ENCODE data around the gene CCDC27. TPM values are rescaled to one million over a fixed set of nuclear protein-coding genes. Genes with fewer than 3 reads are reported as not detected.

The CCDC27 gene
- total RNA-seq, 1 experiment from 2014 or later: not detected

GRCh38 chr1:3773572-3774275 lies 21.5 kb downstream of the CCDC27 start:
- Histone ChIP-seq H3K4me3 (ENCODE audit: low read depth in 2 of 2, low read length in 2 of 2) (peak overlapping the region; percentile 53 to 57), H3K36me3 (ENCODE audit: control insufficient read depth, insufficient read depth, low read length) (no peaks in the 10 kb centered on the region), H3K4me1 (ENCODE audit: control insufficient read depth, insufficient read depth, low read length) (peaks cover 51% of the 10 kb centered on the region), H3K9me3 (ENCODE audit: control insufficient read depth, insufficient read depth, low read depth, low read length) (no peaks in the 10 kb centered on the region), H3K27me3 (ENCODE audit: control insufficient read depth, insufficient read depth, low read length) (no peaks in the 10 kb centered on the region), H3K27ac (ENCODE audit: low read length) (peak overlapping the region; percentile 58)
- BruUV-seq (replicated peaks): no TSS peak
- peak; percentile 36 for ATAC-seq
- no peak for DNase-seq (ENCODE audit: low read depth, low spot score)
- ChIA-PET POLR2A (no interaction called here), CTCF (interaction anchor here (1.1 kb wide), 1 partner anchor 49 kb away, joined by 3 read pairs; no protein-coding TSS in a partner anchor)
- TF ChIP-seq TCF7L2 (IDR thresholded peaks at IDR 0.05; ENCODE audit: low read depth, low read length) (no peak), CTCF (IDR thresholded peaks at IDR 0.05) (no peak), POLR2AphosphoS5 (IDR thresholded peaks at IDR 0.05; ENCODE audit: low read depth, low read length) (no peak), SIN3A (IDR thresholded peaks at IDR 0.05; ENCODE audit: borderline replicate concordance, insufficient read depth, low read depth, low read length) (no peak), REST (IDR thresholded peaks at IDR 0.05; ENCODE audit: insufficient read depth in 1 of 2, low read depth in 2 of 2, low read length in 1 of 2) (no peak)
- in situ Hi-C loops (cut with HindIII; ENCODE audit: low pct_unique_long_range_greater_than_20kb, low sequenced_read_pairs): no loop called here
- intact Hi-C loops (cut with micrococcal nuclease; ENCODE audit: unreplicated experiment): no loop called here

GRCh38 chr1:3774276-3774945 lies 22.2 kb downstream of the CCDC27 start:
- no peak for DNase-seq (ENCODE audit: low read depth, low spot score)
- Histone ChIP-seq H3K9me3 (ENCODE audit: control insufficient read depth, insufficient read depth, low read depth, low read length) (no peaks in the 10 kb centered on the region), H3K4me1 (ENCODE audit: control insufficient read depth, insufficient read depth, low read length) (peaks cover 51% of the 10 kb centered on the region), H3K27me3 (ENCODE audit: control insufficient read depth, insufficient read depth, low read length) (no peaks in the 10 kb centered on the region), H3K4me3 (ENCODE audit: low read depth in 2 of 2, low read length in 2 of 2) (no peak overlapping the region; a peak in 1 of 4 replicates), H3K36me3 (ENCODE audit: control insufficient read depth, insufficient read depth, low read length) (no peaks in the 10 kb centered on the region), H3K27ac (ENCODE audit: low read length) (peak overlapping the region; percentile 58)
- in situ Hi-C loops (cut with HindIII; ENCODE audit: low pct_unique_long_range_greater_than_20kb, low sequenced_read_pairs) (no loop called here), intact Hi-C loops (cut with micrococcal nuclease; ENCODE audit: unreplicated experiment) (no loop called here)
- CTCF ChIA-PET: interaction anchor here (1.1 to 1.3 kb wide), 2 partner anchors 13 to 50 kb away, joined by 3 read pairs; no protein-coding TSS in a partner anchor
- no peak for TF ChIP-seq CTCF (IDR thresholded peaks at IDR 0.05)
- TF ChIP-seq TCF7L2 (IDR thresholded peaks at IDR 0.05; ENCODE audit: low read depth, low read length): no peak
- no peak for TF ChIP-seq REST (IDR thresholded peaks at IDR 0.05; ENCODE audit: insufficient read depth in 1 of 2, low read depth in 2 of 2, low read length in 1 of 2)
- no peak for TF ChIP-seq SIN3A (IDR thresholded peaks at IDR 0.05; ENCODE audit: borderline replicate concordance, insufficient read depth, low read depth, low read length)
- no peak for TF ChIP-seq POLR2AphosphoS5 (IDR thresholded peaks at IDR 0.05; ENCODE audit: low read depth, low read length)
- no peak for ATAC-seq
- POLR2A ChIA-PET: no interaction called here
- BruUV-seq (replicated peaks): no TSS peak
